GM12872 (cell line): ENCODE data around the gene PGAP6.

Experiments used
- CTCF ChIP-seq: IDR thresholded peaks from 3 replicates; pipeline ENCODE4 v1.5.1; 2011; ENCODE audit warnings: low read depth, mild to moderate bottlenecking, low read length, moderate library complexity; ENCODE audit not compliant: insufficient read depth

Gene PGAP6

DNA sequence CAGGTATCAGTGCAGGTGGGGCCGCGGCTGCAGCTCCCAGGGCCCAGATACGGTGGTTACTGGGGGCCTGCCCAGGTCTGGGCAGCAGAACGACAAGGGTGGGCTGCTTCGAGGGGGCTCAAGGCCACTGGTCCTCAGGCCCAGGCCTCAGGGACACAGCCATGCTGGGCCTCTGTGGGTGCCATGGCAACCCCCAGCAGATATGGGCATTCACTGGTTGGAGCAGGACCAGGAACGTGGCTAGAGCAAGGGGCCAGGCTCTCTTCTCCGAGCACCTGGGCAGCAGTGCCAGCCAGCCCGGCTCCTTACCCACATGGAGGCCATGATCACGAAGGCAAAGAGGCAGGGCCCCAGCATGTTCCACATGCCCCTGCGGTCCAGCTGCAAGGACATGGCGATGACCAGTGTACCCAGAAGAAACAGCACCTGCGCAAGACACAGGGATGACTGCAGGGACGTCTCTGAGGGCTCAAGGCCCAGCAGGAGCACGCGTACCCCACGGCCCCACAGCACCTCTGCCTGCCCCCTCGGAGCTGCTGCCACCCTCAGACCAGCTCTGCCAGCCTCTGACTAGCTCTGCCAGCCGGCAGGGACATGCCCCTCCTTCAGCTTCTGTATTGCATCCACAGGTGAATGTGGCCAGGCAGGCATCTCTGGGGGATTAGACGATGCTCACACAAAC is 9.3 kb downstream of the PGAP6 start:
- TF ChIP-seq CTCF = no peak

DNA sequence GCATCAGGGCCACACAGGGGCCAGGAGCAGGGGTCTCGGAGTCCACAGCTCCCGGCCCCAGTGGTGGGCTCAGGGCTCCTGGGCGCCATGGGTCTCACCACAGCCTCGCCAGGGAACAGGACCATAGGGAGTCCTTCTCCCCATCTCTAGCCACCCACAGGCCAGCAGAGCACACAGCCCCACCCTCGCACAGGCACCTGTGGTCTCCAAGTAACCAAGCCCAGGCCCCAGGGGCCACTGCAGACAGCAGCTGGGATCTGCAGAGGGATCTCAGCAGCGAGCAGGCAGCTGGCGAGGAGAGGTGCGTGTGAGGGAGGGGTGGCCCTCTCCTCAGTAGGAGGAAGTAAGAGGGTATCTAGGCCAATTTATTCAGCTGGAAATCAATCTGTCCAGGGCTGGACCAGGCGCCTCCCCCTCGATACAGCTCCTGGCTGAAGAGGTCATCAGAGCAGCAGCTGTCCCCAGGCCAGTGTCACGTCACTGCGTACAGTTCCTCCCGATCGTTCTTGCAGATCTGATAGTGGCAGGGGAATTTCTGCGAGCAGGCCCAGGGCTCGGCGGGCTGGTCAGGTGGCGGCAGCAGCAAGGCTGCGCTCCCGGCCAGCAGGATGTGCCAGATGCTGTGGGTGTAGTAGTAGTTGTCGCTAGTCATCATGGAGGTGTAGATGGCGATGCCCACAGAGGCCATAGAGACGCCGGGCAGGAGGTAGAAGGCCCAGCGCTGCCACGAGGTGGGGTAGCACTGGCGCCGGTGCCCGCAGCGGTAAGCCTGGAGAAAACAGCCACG is 10.1 kb downstream of the PGAP6 start:
- TF ChIP-seq CTCF = no peak

GRCh38 chr16:370979-371514 is 10.7 kb downstream of the PGAP6 start:
- TF ChIP-seq CTCF = no peak

DNA sequence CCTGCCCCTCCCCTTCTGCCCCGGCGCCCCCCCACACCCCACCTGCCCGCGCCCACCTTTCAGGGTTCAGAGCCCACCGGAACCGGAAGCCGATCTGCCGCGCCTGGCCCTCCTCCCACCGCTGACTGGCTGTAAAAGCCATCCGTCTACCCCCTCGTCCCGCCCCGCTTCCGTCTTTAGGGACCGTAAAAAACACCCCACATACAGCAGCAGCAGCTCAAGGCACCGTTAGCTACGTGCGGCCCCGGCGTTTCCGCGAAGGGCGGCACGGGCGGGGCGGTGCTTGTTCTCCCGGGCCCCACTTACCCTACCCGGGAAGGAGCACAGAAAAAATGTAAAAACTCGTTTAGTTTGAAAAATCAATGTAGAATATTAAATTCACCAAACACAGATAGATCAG is 11.3 kb downstream of the PGAP6 start, which contains the start of gene MRPL28:
Gene MRPL28 (minus strand): TSS at position 96 of the 400 bp plus-strand sequence. CDS start 320 bp downstream, outside the sequence.
- TF ChIP-seq CTCF = no peak

DNA sequence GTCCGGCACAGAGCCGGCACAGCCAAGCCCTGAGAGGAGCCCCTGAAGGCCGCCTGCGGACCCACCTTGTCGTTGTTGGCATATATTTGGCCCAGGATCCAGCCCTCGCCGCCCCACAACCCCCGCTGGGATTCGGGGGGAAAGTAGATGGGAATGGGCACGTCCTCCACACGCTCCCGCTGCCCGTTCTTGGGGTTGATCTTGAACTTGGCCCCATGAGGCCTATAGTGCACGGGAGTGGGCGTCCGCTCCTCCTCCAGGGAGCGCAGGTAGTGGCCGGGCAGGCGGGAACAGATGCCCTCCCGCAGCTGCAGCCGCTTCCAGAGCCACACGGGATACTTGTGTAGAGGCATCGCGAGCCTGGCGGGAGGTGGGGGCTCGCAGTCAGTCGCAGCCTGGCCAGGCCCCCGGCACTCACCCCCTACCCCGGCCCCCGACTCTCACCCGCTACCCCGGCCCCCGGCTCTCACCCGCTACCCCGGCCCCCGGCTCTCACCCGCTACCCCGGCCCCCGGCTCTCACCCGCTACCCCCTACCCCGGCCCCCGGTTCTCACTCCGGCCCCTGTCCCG is 11.8 kb downstream of the PGAP6 start:
- no peak for TF ChIP-seq CTCF

GRCh38 chr16:369275-369865 is 12.4 kb downstream of the PGAP6 start:
- no peak for TF ChIP-seq CTCF
